Loucy (cell line): Measurements from ENCODE around the gene SMAGP.

Experiments
- H2AFZ ChIP-seq: fragments of 200-600 bp; sonication (generic); 2 replicates; pipeline ENCODE4 v1.6.0; 2016; ENCODE audit warnings: antibody characterized with exemption, mild to moderate bottlenecking, low read length, moderate library complexity
- H3F3A ChIP-seq: fragments of 200-600 bp; 2 replicates; pipeline ENCODE4 v1.6.0; 2016; ENCODE audit warnings: antibody characterized with exemption, low read depth, mild to moderate bottlenecking
- H3K27me3 ChIP-seq: fragments of 200-600 bp; sonication (generic); 2 replicates; pipeline ENCODE4 v1.6.1; 2014; ENCODE audit warnings: low read length, mild to moderate bottlenecking; ENCODE audit not compliant: insufficient read depth, poor library complexity, severe bottlenecking
- H3K36me3 ChIP-seq: fragments of 200-600 bp; sonication (generic); 2 replicates; pipeline ENCODE4 v1.6.1; 2016; ENCODE audit warnings: low read length; ENCODE audit not compliant: insufficient read depth
- H3K4me1 ChIP-seq: fragments of 200-600 bp; sonication (generic); 2 replicates; pipeline ENCODE4 v1.5.1; 2014; ENCODE audit warnings: low read length, mild to moderate bottlenecking; ENCODE audit not compliant: insufficient read depth, poor library complexity, severe bottlenecking
- H3K4me2 ChIP-seq: fragments of 200-600 bp; sonication (generic); 2 replicates; pipeline ENCODE4 v1.6.0; 2014; ENCODE audit warnings: antibody characterized with exemption, low read length, low read depth, mild to moderate bottlenecking; ENCODE audit not compliant: poor library complexity, severe bottlenecking
- H3K4me3 ChIP-seq: fragments of 200-600 bp; sonication (generic); 2 replicates; pipeline ENCODE4 v1.5.1; 2014; ENCODE audit warnings: low read length, mild to moderate bottlenecking, mixed read lengths; ENCODE audit not compliant: poor library complexity, severe bottlenecking
- H3K79me2 ChIP-seq: fragments of 200-600 bp; sonication (generic); 2 replicates; pipeline ENCODE4 v1.6.1; 2014; ENCODE audit warnings: low read length; ENCODE audit not compliant: insufficient read depth
- H3K9ac ChIP-seq: fragments of 200-600 bp; sonication (generic); 2 replicates; pipeline ENCODE4 v1.6.0; 2014; ENCODE audit warnings: mild to moderate bottlenecking, low read depth, low read length, moderate library complexity; ENCODE audit not compliant: poor library complexity, severe bottlenecking
- H3K9me2 ChIP-seq: fragments of 200-600 bp; sonication (generic); replicated peaks from 2 replicates; pipeline ENCODE4 v1.6.1; 2016; ENCODE audit warnings: low read depth, low read length, mixed read lengths
- H3K9me3 ChIP-seq: fragments of 200-600 bp; sonication (generic); 2 replicates; pipeline ENCODE4 v1.6.1; 2014; ENCODE audit warnings: mild to moderate bottlenecking, antibody characterized with exemption, low read length, low read depth; ENCODE audit not compliant: insufficient read depth
- H4K20me1 ChIP-seq: fragments of 200-600 bp; sonication (generic); 2 replicates; pipeline ENCODE4 v1.6.0; 2014; ENCODE audit warnings: antibody characterized with exemption, low read length, mild to moderate bottlenecking; ENCODE audit not compliant: insufficient read depth, poor library complexity, severe bottlenecking
- EZH2phosphoT487 ChIP-seq: fragments of 200-600 bp; IDR thresholded peaks from 2 replicates; pipeline ENCODE4 v1.6.1; 2018; ENCODE audit warnings: antibody characterized with exemption, mild to moderate bottlenecking, moderate library complexity, borderline replicate concordance
- TF ChIP-seq, protein P1 (sequence below): fragments of 200-600 bp; sonication (generic); conservative IDR thresholded peaks from 2 replicates; pipeline ENCODE4 v1.5.1; 2014; ENCODE audit warnings: mild to moderate bottlenecking, antibody characterized with exemption, low read length

Gene SMAGP

DNA sequence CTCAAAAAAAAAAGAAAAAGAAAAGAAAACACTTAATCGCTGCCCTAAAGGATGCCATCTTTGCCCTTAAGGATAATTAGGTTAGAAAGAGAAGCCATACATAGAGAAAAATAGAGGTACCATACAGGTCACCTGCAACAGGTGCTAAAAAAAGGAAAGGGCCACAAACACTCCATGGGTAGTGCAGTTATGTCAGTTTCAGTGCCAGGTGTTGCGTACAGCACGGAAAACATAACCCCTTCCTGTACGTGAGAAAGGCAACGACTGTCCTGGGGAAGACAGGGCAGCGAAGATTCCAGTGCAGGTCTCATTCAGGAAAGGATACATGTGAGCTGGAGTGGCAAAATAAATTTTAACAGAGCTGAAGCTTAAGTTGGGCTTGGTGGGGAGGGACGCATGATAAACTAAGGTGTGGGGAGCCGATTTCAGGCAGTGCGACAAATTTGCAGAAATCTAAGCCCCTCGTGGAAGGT, 32.1 kb downstream of the SMAGP start:
- peaks cover 3% of the 10 kb centered on the region for H3K27me3 ChIP-seq
- no peak for TF ChIP-seq EZH2phosphoT487
- TF ChIP-seq, protein P1, sequence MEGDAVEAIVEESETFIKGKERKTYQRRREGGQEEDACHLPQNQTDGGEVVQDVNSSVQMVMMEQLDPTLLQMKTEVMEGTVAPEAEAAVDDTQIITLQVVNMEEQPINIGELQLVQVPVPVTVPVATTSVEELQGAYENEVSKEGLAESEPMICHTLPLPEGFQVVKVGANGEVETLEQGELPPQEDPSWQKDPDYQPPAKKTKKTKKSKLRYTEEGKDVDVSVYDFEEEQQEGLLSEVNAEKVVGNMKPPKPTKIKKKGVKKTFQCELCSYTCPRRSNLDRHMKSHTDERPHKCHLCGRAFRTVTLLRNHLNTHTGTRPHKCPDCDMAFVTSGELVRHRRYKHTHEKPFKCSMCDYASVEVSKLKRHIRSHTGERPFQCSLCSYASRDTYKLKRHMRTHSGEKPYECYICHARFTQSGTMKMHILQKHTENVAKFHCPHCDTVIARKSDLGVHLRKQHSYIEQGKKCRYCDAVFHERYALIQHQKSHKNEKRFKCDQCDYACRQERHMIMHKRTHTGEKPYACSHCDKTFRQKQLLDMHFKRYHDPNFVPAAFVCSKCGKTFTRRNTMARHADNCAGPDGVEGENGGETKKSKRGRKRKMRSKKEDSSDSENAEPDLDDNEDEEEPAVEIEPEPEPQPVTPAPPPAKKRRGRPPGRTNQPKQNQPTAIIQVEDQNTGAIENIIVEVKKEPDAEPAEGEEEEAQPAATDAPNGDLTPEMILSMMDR, result no peak
- peak overlapping the region; percentile 98 for H3K9ac ChIP-seq
- H3K79me2 ChIP-seq, result peaks cover 38% of the 10 kb centered on the region
- peaks cover 26% of the 10 kb centered on the region; the same call in 1 of the 2 replicates for H3K36me3 ChIP-seq
- 0 out of 2 replicates have a peak, but pooled peaks cover 2% of the 10 kb centered on the region for H3F3A ChIP-seq
- peak overlapping the region; percentile 96 for H3K4me3 ChIP-seq
- peaks cover 33% of the 10 kb centered on the region for H4K20me1 ChIP-seq
- no peaks in the 10 kb centered on the region for H3K9me2 ChIP-seq
- H2AFZ ChIP-seq, result peak overlapping the region; percentile 85
- peak overlapping the region; percentile 81 for H3K4me2 ChIP-seq
- H3K4me1 ChIP-seq, result peaks cover 27% of the 10 kb centered on the region
- no peaks in the 10 kb centered on the region for H3K9me3 ChIP-seq

DNA sequence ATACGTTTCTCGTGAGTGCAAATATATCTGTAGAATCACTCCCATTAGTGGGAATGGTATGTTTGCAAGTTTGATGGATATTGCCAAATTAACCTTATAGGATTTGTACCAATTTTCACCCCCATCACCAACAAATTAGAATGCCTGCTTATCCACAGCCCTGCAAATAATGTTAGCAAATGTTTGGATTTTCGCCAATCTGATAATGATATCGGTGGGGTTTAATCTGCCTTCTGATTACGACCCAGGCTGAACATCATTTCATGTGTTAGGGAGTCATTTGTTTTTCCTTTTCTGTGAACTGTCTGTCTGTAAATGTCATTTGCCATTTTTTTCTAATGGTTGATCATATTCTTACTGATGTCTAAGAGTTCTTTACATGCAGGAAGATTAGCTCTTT, 35.7 kb downstream of the SMAGP start:
- Histone ChIP-seq H3F3A (no peaks in the 10 kb centered on the region), H3K9me3 (no peaks in the 10 kb centered on the region), H4K20me1 (peaks cover 4% of the 10 kb centered on the region), H3K27me3 (peaks cover 3% of the 10 kb centered on the region), H3K36me3 (no peaks in the 10 kb centered on the region), H3K79me2 (peaks cover 5% of the 10 kb centered on the region), H3K4me1 (peaks cover 5% of the 10 kb centered on the region), H3K4me2 (no peak overlapping the region), H2AFZ (no peak overlapping the region), H3K9ac (no peak overlapping the region), H3K4me3 (no peak overlapping the region), H3K9me2 (no peaks in the 10 kb centered on the region)
- TF ChIP-seq, protein P1, result no peak
- no peak for TF ChIP-seq EZH2phosphoT487

DNA sequence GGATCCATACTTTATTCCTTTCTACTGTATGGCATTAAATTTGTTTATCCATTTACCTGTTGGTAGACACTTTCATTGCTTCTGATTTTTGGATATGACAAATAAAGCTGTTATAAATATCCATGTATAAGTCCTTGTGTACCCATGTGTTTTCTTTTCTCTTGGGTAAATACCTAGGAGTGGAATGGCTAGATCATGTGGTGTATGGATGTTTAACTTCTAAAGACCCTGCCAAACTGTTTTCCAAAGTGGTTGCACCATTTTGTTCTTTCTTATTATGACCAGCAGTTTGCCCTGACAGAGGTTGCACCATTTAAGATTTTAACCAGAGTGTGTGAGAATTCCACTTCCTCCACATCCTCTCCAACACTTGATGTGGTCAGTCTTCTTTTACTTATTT, 37.6 kb downstream of the SMAGP start:
- Histone ChIP-seq H3K4me1 (no peaks in the 10 kb centered on the region), H3K9me2 (no peaks in the 10 kb centered on the region), H4K20me1 (no peaks in the 10 kb centered on the region), H3K36me3 (no peaks in the 10 kb centered on the region), H3K27me3 (no peaks in the 10 kb centered on the region), H3K9ac (no peak overlapping the region), H3K79me2 (no peaks in the 10 kb centered on the region), H3K4me3 (no peak overlapping the region), H3K4me2 (no peak overlapping the region), H3K9me3 (no peaks in the 10 kb centered on the region), H3F3A (no peaks in the 10 kb centered on the region), H2AFZ (no peak overlapping the region)
- TF ChIP-seq, protein P1, result no peak
- TF ChIP-seq EZH2phosphoT487, result no peak
